MCF 10A (cell line): ENCODE data around the gene RGP1. TPM values are rescaled to one million over a fixed set of nuclear protein-coding genes. Genes with fewer than 3 reads are reported as not detected.

Experiments
- BruUV-seq: library from RNA; stranded (reverse); fragments of 400-500 nt; replicated peaks from 2 replicates; lab custom pipeline; 2021; lab: Mats Ljungman, UMichigan
- CTCF ChIA-PET: fragments of 300-600 bp; sonication (Branson Sonifier 250); formaldehyde crosslinking; extraction: SDS; loops from one replicate; lab custom pipeline; 2021; ENCODE audit warnings: antibody characterized with exemption, inconsistent platforms; lab: Yijun Ruan, JAX
- POLR2A ChIA-PET: fragments of 300-600, 350-650 bp; sonication (Branson Sonifier 250); formaldehyde crosslinking; extraction: SDS; loops from one replicate; lab custom pipeline; 2020; ENCODE audit warnings: antibody characterized with exemption, inconsistent platforms; lab: Yijun Ruan, JAX
- DNase-seq: peaks from one replicate; pipeline ENCODE4 v3.0.0-alpha.2; 2018; ENCODE audit not compliant: unreplicated experiment
- H3K27ac Mint-ChIP-seq: one replicate; pipeline ENCODE4 v1.8.0; 2022; ENCODE audit warnings: mild to moderate bottlenecking, low read depth, mixed read lengths; ENCODE audit not compliant: unreplicated experiment
- H3K27me3 Mint-ChIP-seq: one replicate; pipeline ENCODE4 v1.8.0; 2022; ENCODE audit warnings: mixed read lengths; ENCODE audit not compliant: insufficient read depth, unreplicated experiment
- H3K36me3 Mint-ChIP-seq: one replicate; pipeline ENCODE4 v1.8.0; 2022; ENCODE audit warnings: mild to moderate bottlenecking, moderate library complexity, mixed read lengths; ENCODE audit not compliant: insufficient read depth, unreplicated experiment
- H3K4me1 Mint-ChIP-seq: one replicate; pipeline ENCODE4 v1.8.0; 2022; ENCODE audit warnings: mixed read lengths; ENCODE audit not compliant: insufficient read depth, unreplicated experiment
- H3K4me3 Mint-ChIP-seq: one replicate; pipeline ENCODE4 v1.8.0; 2022; ENCODE audit warnings: mild to moderate bottlenecking, moderate library complexity, mixed read lengths; ENCODE audit not compliant: unreplicated experiment
- H3K9me3 Mint-ChIP-seq: one replicate; pipeline ENCODE4 v1.8.0; 2022; ENCODE audit warnings: mixed read lengths; ENCODE audit not compliant: unreplicated experiment
- CTCF ChIP-seq: fragments of 200-600 bp; IDR thresholded peaks from one replicate; pipeline ENCODE4 v1.8.0; 2022; ENCODE audit warnings: antibody characterized with exemption, mild to moderate bottlenecking; ENCODE audit not compliant: unreplicated experiment
- intact Hi-C: fragments of 100-400 bp; cut with micrococcal nuclease; formaldehyde crosslinking; loops from 2 replicates; pipeline ENCODE4 v1.14.1; 2022
- total RNA-seq: library from RNA; stranded (reverse); gene quantifications from 2 replicates; pipeline ENCODE4 v1.2.3, GENCODE V29; 2022

The RGP1 gene
- total RNA-seq, 1 experiment from 2014 or later: 35.8 TPM

GRCh38 chr9:35771943-35772342, 22.9 kb downstream of the RGP1 start:
- ChIA-PET CTCF (interaction anchor here (0.8 to 2.4 kb wide), 10 partner anchors 10 to 139 kb away, joined by 3 to 9 read pairs (median 5); partner anchors contain the start of genes GBA2 and RGP1), POLR2A (interaction anchor here (0.6 to 3.3 kb wide), 15 partner anchors 11 to 849 kb away, joined by 3 to 24 read pairs (median 4); partner anchors contain the start of genes ARHGEF39, CREB3, RGP1 and TLN1)
- Mint-ChIP-seq H3K36me3 (peaks cover 5% of the 10 kb centered on the region), H3K4me3 (no peak overlapping the region), H3K9me3 (no peaks in the 10 kb centered on the region), H3K27me3 (no peaks in the 10 kb centered on the region), H3K4me1 (no peaks in the 10 kb centered on the region), H3K27ac (no peak overlapping the region)
- no TSS peak for BruUV-seq
- TF ChIP-seq CTCF: no peak
- intact Hi-C loops: no loop called here
- peak; percentile 70 for DNase-seq

- no peak for DNase-seq
- Mint-ChIP-seq H3K27ac (no peak overlapping the region), H3K36me3 (peaks cover 5% of the 10 kb centered on the region), H3K27me3 (no peaks in the 10 kb centered on the region), H3K4me3 (no peak overlapping the region), H3K4me1 (no peaks in the 10 kb centered on the region), H3K9me3 (no peaks in the 10 kb centered on the region)
- ChIA-PET CTCF (interaction anchor here (0.6 to 2.1 kb wide), 8 partner anchors 14 to 679 kb away, joined by 3 to 15 read pairs (median 3); partner anchors contain the start of gene PIGO), POLR2A (interaction anchor here (0.9 to 1.3 kb wide), 3 partner anchors 25 to 115 kb away, joined by 3 to 5 read pairs (median 4); partner anchors contain the start of genes CREB3 and TLN1)
- no peak for TF ChIP-seq CTCF
- intact Hi-C loops: no loop called here
- BruUV-seq: no TSS peak
Observed at GRCh38 chr9:35774907-35775635, 26.0 kb downstream of the RGP1 start.

- ChIA-PET POLR2A (interaction anchor here (0.9 to 1.2 kb wide), 2 partner anchors 44 to 114 kb away, joined by 3 to 4 read pairs; partner anchors contain the start of genes CREB3 and TLN1), CTCF (interaction anchor here (0.6 to 2.1 kb wide), 8 partner anchors 13 to 948 kb away, joined by 3 to 15 read pairs (median 4); partner anchors contain the start of gene PIGO)
- Mint-ChIP-seq H3K36me3 (peaks cover 10% of the 10 kb centered on the region), H3K9me3 (no peaks in the 10 kb centered on the region), H3K4me3 (no peak overlapping the region), H3K4me1 (no peaks in the 10 kb centered on the region), H3K27ac (no peak overlapping the region), H3K27me3 (no peaks in the 10 kb centered on the region)
- no peak for TF ChIP-seq CTCF
- intact Hi-C loops: no loop called here
- BruUV-seq: no TSS peak
- no peak for DNase-seq
Observed at GRCh38 chr9:35776018-35776417, 26.9 kb downstream of the RGP1 start.

- ChIA-PET POLR2A (interaction anchor here (0.7 to 1.7 kb wide), 3 partner anchors 9 to 17 kb away, joined by 3 to 5 read pairs (median 5); no protein-coding TSS in a partner anchor), CTCF (interaction anchor here (1.1 to 3.3 kb wide), 5 partner anchors 10 to 177 kb away, joined by 3 to 20 read pairs (median 5); no protein-coding TSS in a partner anchor)
- DNase-seq: no peak
- Mint-ChIP-seq H3K36me3 (peaks cover 13% of the 10 kb centered on the region), H3K27ac (no peak overlapping the region), H3K9me3 (no peaks in the 10 kb centered on the region), H3K27me3 (no peaks in the 10 kb centered on the region), H3K4me1 (no peaks in the 10 kb centered on the region), H3K4me3 (no peak overlapping the region)
- intact Hi-C loops: no loop called here
- TF ChIP-seq CTCF: no peak
- BruUV-seq: no TSS peak
Observed at GRCh38 chr9:35778496-35778895, 29.4 kb downstream of the RGP1 start.
